ENCODE measurements around the gene LCE3D. TPM values are rescaled to one million over a fixed set of nuclear protein-coding genes. Genes with fewer than 3 reads are reported as not detected.

LCE3D gene
- total and polyA plus RNA-seq, 9 of the 15 experiments (the other 6 are each of a cell fraction or from before 2014, with no cell fraction given): not detected

GRCh38 chr1:152622803-152623202, 42.5 kb upstream of the LCE3D start, which contains the start of gene LCE3A:
Gene LCE3A (minus strand): TSS chr1:152623103. CDS start chr1:152623103, 0 bp downstream.
- Histone ChIP-seq H3K27ac (ENCODE audit: extremely low read depth, low read depth, low read length) (no peak within 1 kb of the TSS), H4K20me1 (replicated peaks; ENCODE audit: control insufficient read depth, insufficient read depth, low read length) (0 out of 2 replicates have a peak, but pooled peaks cover 6% of the 10 kb centered on the region), H3K4me2 (ENCODE audit: insufficient read depth, low read length) (no peak within 1 kb of the TSS), H2AFZ (ENCODE audit: low read depth, low read length) (no peak within 1 kb of the TSS), H3K9ac (ENCODE audit: insufficient read depth in 1 of 2, low read depth in 2 of 2, low read length in 2 of 2) (no peak within 1 kb of the TSS), H3K4me3 (no peak within 1 kb of the TSS), H3K36me3 (ENCODE audit: control insufficient read depth, insufficient read depth, low read length) (no peaks in the 10 kb centered on the region), H3K79me2 (ENCODE audit: control insufficient read depth, insufficient read depth, low read length) (no peaks in the 10 kb centered on the region), H3K4me1 (replicated peaks in 1 of 2; ENCODE audit: control insufficient read depth in 2 of 2, insufficient read depth in 2 of 2, low read length in 2 of 2) (peaks cover 0 to 9% of the 10 kb centered on the region in 2 experiments; a peak in 2 of 5 replicates), H3K9me3 (replicated peaks; ENCODE audit: control insufficient read depth, insufficient read depth, low read depth, low read length) (no peaks in the 10 kb centered on the region), H3K9me1 (ENCODE audit: control insufficient read depth, insufficient read depth, low read length) (no peaks in the 10 kb centered on the region), H3K27me3 (ENCODE audit: control insufficient read depth in 2 of 2, insufficient read depth in 2 of 2, low read length in 2 of 2) (no peaks in the 10 kb centered on the region)
- ChIA-PET CTCF (ENCODE audit: low intra/inter-chr PET ratio) (no interaction called here), POLR2A (interaction anchor here (1.3 kb wide), 1 partner anchor 30 kb away, joined by 5 read pairs; no protein-coding TSS in a partner anchor)
- intact Hi-C loops (cut with micrococcal nuclease): no loop called here
- BruUV-seq (replicated peaks): no TSS peak
- 0% methylated on average over 10 of the region's 10 CpGs for WGBS (ENCODE audit: insufficient coverage, low coverage, missing lambda C conversion rate)
- in situ Hi-C loops (cut with MboI): no loop called here
- TF ChIP-seq CHD1 (IDR thresholded peaks at IDR 0.05; ENCODE audit: low read length): no peak
- no peak for TF ChIP-seq RNF2 (IDR thresholded peaks at IDR 0.05)
- no peak for TF ChIP-seq BCL6 (CRISPR knock-in tag; IDR thresholded peaks at IDR 0.05)
- no peak for TF ChIP-seq FUS (optimal IDR thresholded peaks at IDR 0.05; ENCODE audit: low read depth, low read length)
- no peak for TF ChIP-seq MEIS2 (IDR thresholded peaks at IDR 0.05; ENCODE audit: partially characterized antibody)
- TF ChIP-seq E2F1 (CRISPR knock-in tag; IDR thresholded peaks at IDR 0.05): no peak
- TF ChIP-seq, protein P1, sequence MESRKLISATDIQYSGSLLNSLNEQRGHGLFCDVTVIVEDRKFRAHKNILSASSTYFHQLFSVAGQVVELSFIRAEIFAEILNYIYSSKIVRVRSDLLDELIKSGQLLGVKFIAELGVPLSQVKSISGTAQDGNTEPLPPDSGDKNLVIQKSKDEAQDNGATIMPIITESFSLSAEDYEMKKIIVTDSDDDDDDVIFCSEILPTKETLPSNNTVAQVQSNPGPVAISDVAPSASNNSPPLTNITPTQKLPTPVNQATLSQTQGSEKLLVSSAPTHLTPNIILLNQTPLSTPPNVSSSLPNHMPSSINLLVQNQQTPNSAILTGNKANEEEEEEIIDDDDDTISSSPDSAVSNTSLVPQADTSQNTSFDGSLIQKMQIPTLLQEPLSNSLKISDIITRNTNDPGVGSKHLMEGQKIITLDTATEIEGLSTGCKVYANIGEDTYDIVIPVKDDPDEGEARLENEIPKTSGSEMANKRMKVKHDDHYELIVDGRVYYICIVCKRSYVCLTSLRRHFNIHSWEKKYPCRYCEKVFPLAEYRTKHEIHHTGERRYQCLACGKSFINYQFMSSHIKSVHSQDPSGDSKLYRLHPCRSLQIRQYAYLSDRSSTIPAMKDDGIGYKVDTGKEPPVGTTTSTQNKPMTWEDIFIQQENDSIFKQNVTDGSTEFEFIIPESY (CRISPR knock-in tag; IDR thresholded peaks at IDR 0.05): no peak
- no peak for TF ChIP-seq GTF2A2 (tag; IDR thresholded peaks at IDR 0.05)
- ATAC-seq: no peak
- no peak for FAIRE-seq
- DNase-seq (ENCODE audit: extremely low read depth in 1 of 4, low spot score in 3 of 4): no peak
